Keratinocyte (primary cell): Measurements from ENCODE around the gene CREG1. TPM values are rescaled to one million over a fixed set of nuclear protein-coding genes. Genes with fewer than 3 reads are reported as not detected.

Experiments
- DNase-seq: peaks from one replicate; pipeline ENCODE4 v3.0.0-alpha.2; 2011; ENCODE audit warnings: low read depth, missing footprints, low spot score
- FAIRE-seq: peaks from 2 replicates; lab custom pipeline; 2011; peaks lifted over from hg19 to GRCh38; lab: Jason Lieb, UNC
- H2AFZ ChIP-seq: 2 replicates; pipeline ENCODE4 v1.6.0; 2012; ENCODE audit warnings: low read length, control low read depth, inconsistent platforms; ENCODE audit not compliant: control insufficient read depth
- H3K27ac ChIP-seq: 2 replicates; pipeline ENCODE4 v1.5.1; 2011; ENCODE audit warnings: low read length; ENCODE audit not compliant: control insufficient read depth, insufficient read depth
- H3K27me3 ChIP-seq: 3 replicates; pipeline ENCODE4 v1.6.0; 2011; ENCODE audit warnings: low read length; ENCODE audit not compliant: control insufficient read depth, insufficient read depth; ENCODE audit errors: extremely low read depth
- H3K36me3 ChIP-seq, 2 experiments: 2 replicates in 1 of 2; 3 replicates in 1 of 2; pipeline ENCODE4 v1.5.1; 2011; ENCODE audit warnings: low read length in 2 of 2, mild to moderate bottlenecking in 1 of 2; ENCODE audit not compliant: control insufficient read depth in 2 of 2, insufficient read depth in 2 of 2; ENCODE audit errors: extremely low read depth in 1 of 2
- H3K4me1 ChIP-seq: 3 replicates; pipeline ENCODE4 v1.5.1; 2011; ENCODE audit warnings: low read length; ENCODE audit not compliant: control insufficient read depth, insufficient read depth; ENCODE audit errors: extremely low read depth
- H3K4me2 ChIP-seq: 3 replicates; pipeline ENCODE4 v1.6.0; 2011; ENCODE audit warnings: low read depth, low read length; ENCODE audit not compliant: control insufficient read depth, insufficient read depth; ENCODE audit errors: extremely low read depth
- H3K4me3 ChIP-seq, 3 experiments: fragments of 200-600 bp in 1 of 3; sonication (generic) in 1 of 3; 2 replicates in 2 of 3; 3 replicates in 1 of 3; pipeline ENCODE4 v1.5.1; 2011 to 2016; ENCODE audit warnings: low read length in 3 of 3, mild to moderate bottlenecking in 3 of 3, control low read depth in 2 of 3, inconsistent platforms in 1 of 3, low read depth in 1 of 3, mixed read lengths in 1 of 3, mixed run types in 1 of 3, moderate library complexity in 1 of 3; ENCODE audit not compliant: control insufficient read depth in 2 of 3, insufficient read depth in 2 of 3; ENCODE audit errors: extremely low read depth in 1 of 3
- H3K79me2 ChIP-seq: 2 replicates; pipeline ENCODE4 v1.6.0; 2012; ENCODE audit warnings: low read length; ENCODE audit not compliant: control insufficient read depth, insufficient read depth
- H3K9ac ChIP-seq: 3 replicates; pipeline ENCODE4 v1.6.0; 2011; ENCODE audit warnings: low read length; ENCODE audit not compliant: control insufficient read depth, insufficient read depth; ENCODE audit errors: extremely low read depth
- H3K9me1 ChIP-seq: 3 replicates; pipeline ENCODE4 v1.6.0; 2011; ENCODE audit warnings: low read length; ENCODE audit not compliant: control insufficient read depth, insufficient read depth; ENCODE audit errors: extremely low read depth
- H3K9me3 ChIP-seq: 2 replicates; pipeline ENCODE4 v1.5.1; 2012; ENCODE audit warnings: low read depth, low read length; ENCODE audit not compliant: control insufficient read depth
- H4K20me1 ChIP-seq: 3 replicates; pipeline ENCODE4 v1.6.0; 2011; ENCODE audit warnings: low read length; ENCODE audit not compliant: control insufficient read depth, insufficient read depth; ENCODE audit errors: extremely low read depth
- EZH2 ChIP-seq: IDR thresholded peaks from one replicate; pipeline ENCODE4 v1.6.1; 2012; ENCODE audit warnings: inconsistent platforms, mild to moderate bottlenecking, low read length, moderate library complexity
- dilution Hi-C: fragments of 300-500 bp; cut with MboI; formaldehyde crosslinking; loops from one replicate; pipeline ENCODE4 v1.7.0; 2020; ENCODE audit warnings: low sequenced_read_pairs; ENCODE audit not compliant: extremely low pct_ligation_motif_present
- polyA plus RNA-seq, 5 experiments: library from polyadenylated mRNA; depleted of rRNA in 3 of 5; stranded (reverse) in 3 of 5; stranded (forward) in 1 of 5; unstranded in 1 of 5; fragments of >200 nt; gene quantifications; 1 replicate in 1 of 5; 2 replicates in 3 of 5; 3 replicates in 1 of 5; pipeline versions ENCODE4 v1.2.1 to v1.2.3, GENCODE V29; 2011 to 2012; ENCODE audit warnings: missing spikeins in 2 of 5, low read depth in 1 of 5, low replicate concordance in 1 of 5
- TF ChIP-seq, protein P1 (sequence below), 3 experiments: IDR thresholded peaks in 1 of 3; conservative IDR thresholded peaks in 1 of 3; optimal IDR thresholded peaks in 1 of 3; 2 replicates in 2 of 3; 3 replicates in 1 of 3; pipeline versions ENCODE3 to v1.5.1; 2011; ENCODE audit warnings: low read length in 3 of 3, mild to moderate bottlenecking in 3 of 3, moderate library complexity in 2 of 3, control low read depth in 1 of 3, inconsistent platforms in 1 of 3; ENCODE audit not compliant: insufficient read depth in 2 of 3; ENCODE audit errors: extremely low read depth in 1 of 3

CREG1 gene
- polyA plus RNA-seq, 1 donor (not counting 4 experiments of a cell fraction or from before 2014, with no cell fraction given): 68.8 TPM

DNA sequence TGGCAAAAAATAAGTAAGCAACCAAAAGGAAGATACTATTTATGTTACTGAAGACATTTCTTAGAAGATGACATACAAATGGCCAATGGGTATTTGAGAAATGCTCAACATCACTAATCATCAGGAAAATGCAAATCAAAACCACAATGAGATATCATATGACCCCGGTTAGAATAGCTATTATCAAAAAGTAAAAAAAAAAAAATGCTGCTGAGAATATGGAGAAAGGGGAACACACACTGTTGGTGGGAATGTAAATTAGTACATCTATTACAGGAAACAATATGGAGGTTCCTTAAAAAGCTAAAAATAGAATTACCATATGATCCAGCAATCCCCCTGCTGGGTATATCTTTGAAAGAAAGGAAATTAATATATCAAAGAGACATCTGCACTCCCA lies 34.3 kb upstream of the CREG1 start:
- no peak overlapping the region for H2AFZ ChIP-seq
- dilution Hi-C loops: no loop called here
- H3K9me1 ChIP-seq: no peaks in the 10 kb centered on the region
- no peaks in the 10 kb centered on the region for H3K4me1 ChIP-seq
- H3K36me3 ChIP-seq: no peaks in the 10 kb centered on the region
- no peak overlapping the region for H3K9ac ChIP-seq
- no peak overlapping the region for H3K4me2 ChIP-seq
- no peaks in the 10 kb centered on the region for H4K20me1 ChIP-seq
- no peak for DNase-seq
- H3K79me2 ChIP-seq: no peaks in the 10 kb centered on the region
- H3K9me3 ChIP-seq: no peaks in the 10 kb centered on the region
- no peaks in the 10 kb centered on the region for H3K27me3 ChIP-seq
- FAIRE-seq: no peak
- no peak overlapping the region for H3K27ac ChIP-seq
- no peak overlapping the region for H3K4me3 ChIP-seq
- TF ChIP-seq, protein P1, sequence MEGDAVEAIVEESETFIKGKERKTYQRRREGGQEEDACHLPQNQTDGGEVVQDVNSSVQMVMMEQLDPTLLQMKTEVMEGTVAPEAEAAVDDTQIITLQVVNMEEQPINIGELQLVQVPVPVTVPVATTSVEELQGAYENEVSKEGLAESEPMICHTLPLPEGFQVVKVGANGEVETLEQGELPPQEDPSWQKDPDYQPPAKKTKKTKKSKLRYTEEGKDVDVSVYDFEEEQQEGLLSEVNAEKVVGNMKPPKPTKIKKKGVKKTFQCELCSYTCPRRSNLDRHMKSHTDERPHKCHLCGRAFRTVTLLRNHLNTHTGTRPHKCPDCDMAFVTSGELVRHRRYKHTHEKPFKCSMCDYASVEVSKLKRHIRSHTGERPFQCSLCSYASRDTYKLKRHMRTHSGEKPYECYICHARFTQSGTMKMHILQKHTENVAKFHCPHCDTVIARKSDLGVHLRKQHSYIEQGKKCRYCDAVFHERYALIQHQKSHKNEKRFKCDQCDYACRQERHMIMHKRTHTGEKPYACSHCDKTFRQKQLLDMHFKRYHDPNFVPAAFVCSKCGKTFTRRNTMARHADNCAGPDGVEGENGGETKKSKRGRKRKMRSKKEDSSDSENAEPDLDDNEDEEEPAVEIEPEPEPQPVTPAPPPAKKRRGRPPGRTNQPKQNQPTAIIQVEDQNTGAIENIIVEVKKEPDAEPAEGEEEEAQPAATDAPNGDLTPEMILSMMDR (optimal IDR thresholded peaks at IDR 0.05 in 1 of 3, IDR thresholded peaks at IDR 0.05 in 1 of 3, conservative IDR thresholded peaks at IDR 0.05 in 1 of 3; ENCODE audit: extremely low read depth in 1 of 3, insufficient read depth in 2 of 3, low read length in 3 of 3): no peak

DNA sequence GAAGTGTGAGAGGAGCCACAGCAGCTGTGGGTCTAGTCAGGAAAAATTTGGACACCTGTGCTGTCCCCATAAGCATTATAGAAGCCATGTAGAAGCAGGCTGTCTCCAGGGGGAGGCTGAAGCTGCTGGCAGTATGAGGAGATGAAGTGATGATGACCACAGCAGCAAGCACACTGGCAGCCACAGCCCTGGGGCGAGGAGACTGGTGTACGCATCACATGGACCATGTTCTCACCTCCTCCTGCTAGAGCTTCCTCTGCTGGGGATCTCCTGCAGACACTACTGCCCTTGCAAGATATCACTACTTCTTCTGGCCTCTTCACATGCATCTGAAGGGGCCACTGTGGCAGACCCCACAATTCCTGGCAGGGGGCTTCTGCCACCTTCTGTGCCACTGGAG lies 33.8 kb upstream of the CREG1 start:
- FAIRE-seq: no peak
- no peaks in the 10 kb centered on the region for H3K36me3 ChIP-seq

More for the DNA sequence above, 33.8 kb upstream of the CREG1 start:
- Histone ChIP-seq H3K4me3 (no peak overlapping the region), H3K27me3 (no peaks in the 10 kb centered on the region), H3K27ac (no peak overlapping the region), H2AFZ (no peak overlapping the region), H3K9ac (no peak overlapping the region), H4K20me1 (no peaks in the 10 kb centered on the region), H3K9me3 (no peaks in the 10 kb centered on the region), H3K4me2 (no peak overlapping the region), H3K9me1 (no peaks in the 10 kb centered on the region), H3K79me2 (no peaks in the 10 kb centered on the region), H3K4me1 (no peaks in the 10 kb centered on the region)
- DNase-seq: no peak
- dilution Hi-C loops: no loop called here
- no peak for TF ChIP-seq EZH2
- TF ChIP-seq, protein P1 (optimal IDR thresholded peaks at IDR 0.05 in 1 of 3, IDR thresholded peaks at IDR 0.05 in 1 of 3, conservative IDR thresholded peaks at IDR 0.05 in 1 of 3; ENCODE audit: extremely low read depth in 1 of 3, insufficient read depth in 2 of 3, low read length in 3 of 3): no peak
